NCI-H345 treated with DMSO at 0.1 percent for 48 hours (cell line): Measurements from ENCODE around the gene B4GALT7.
"Not testable (repeated sequence)": the region's sequence is repeated elsewhere in the genome, so short reads cannot be mapped to it uniquely, and the experiment has no call there.

ENCODE experiments used
- DNase-seq: peaks from one replicate; lab custom pipeline; 2025; ENCODE audit not compliant: unreplicated experiment; lab: John Stamatoyannopoulos, UW

B4GALT7 gene

GRCh38 chr5:177599731-177600507 lies at the start of gene B4GALT7:
TSS of gene B4GALT7 (plus strand) at chr5:177600132. CDS start at chr5:177600211, 79 bp downstream.
- peak; percentile 65 for DNase-seq

- DNase-seq: no peak
Measured at GRCh38 chr5:177552839-177553455, 47.0 kb upstream of the B4GALT7 start.

GRCh38 chr5:177553671-177554429 lies 46.1 kb upstream of the B4GALT7 start:
- DNase-seq: no peak

- DNase-seq: peak; percentile 82
Measured at GRCh38 chr5:177554474-177555111, 45.3 kb upstream of the B4GALT7 start, which contains the start of gene FAM193B. TSS of gene FAM193B (minus strand) at chr5:177554563. CDS start at chr5:177554458, 105 bp downstream.

- no peak for DNase-seq
Measured at GRCh38 chr5:177555228-177555627, 44.7 kb upstream of the B4GALT7 start.

GRCh38 chr5:177555665-177556064 lies 44.3 kb upstream of the B4GALT7 start:
- DNase-seq: no peak

GRCh38 chr5:177557041-177557647 lies 42.8 kb upstream of the B4GALT7 start:
- no peak for DNase-seq

GRCh38 chr5:177557796-177558195 lies 42.1 kb upstream of the B4GALT7 start:
- DNase-seq: no peak

- not testable (repeated sequence) for DNase-seq
Measured at GRCh38 chr5:177559446-177559941, 40.4 kb upstream of the B4GALT7 start.

- DNase-seq: no peak
Measured at GRCh38 chr5:177565046-177565445, 34.9 kb upstream of the B4GALT7 start.

GRCh38 chr5:177568326-177568725 lies 31.6 kb upstream of the B4GALT7 start:
- DNase-seq: no peak

- DNase-seq: no peak
Measured at GRCh38 chr5:177569894-177570293, 30.0 kb upstream of the B4GALT7 start.

- no peak for DNase-seq
Measured at GRCh38 chr5:177575488-177575887, 24.4 kb upstream of the B4GALT7 start.

GRCh38 chr5:177576169-177576568 lies 23.8 kb upstream of the B4GALT7 start:
- no peak for DNase-seq

GRCh38 chr5:177578316-177578715 lies 21.6 kb upstream of the B4GALT7 start:
- DNase-seq: no peak

- DNase-seq: no peak
Measured at GRCh38 chr5:177588413-177588909, 11.5 kb upstream of the B4GALT7 start.

- DNase-seq: no peak
Measured at GRCh38 chr5:177590406-177590805, 9.5 kb upstream of the B4GALT7 start.

GRCh38 chr5:177591690-177592009 lies 8.3 kb upstream of the B4GALT7 start:
- DNase-seq: no peak

- peak; percentile 90 for DNase-seq
Measured at GRCh38 chr5:177592010-177592834, 7.7 kb upstream of the B4GALT7 start, which contains the start of gene TMED9. TSS of gene TMED9 (plus strand) at chr5:177592203. CDS start at chr5:177592215, 12 bp downstream.

- no peak for DNase-seq
Measured at GRCh38 chr5:177592905-177593304, 7.0 kb upstream of the B4GALT7 start.
